Measurements from ENCODE around the gene CDH2.

- no peak for TF ChIP-seq CTCF (conservative IDR thresholded peaks at IDR 0.05)
- no peak for TF ChIP-seq EZH2 (IDR thresholded peaks at IDR 0.05; ENCODE audit: low read depth)
Measured at GRCh38 chr18:27991391-27991790, 185.5 kb downstream of the CDH2 start.
